Measurements from ENCODE around the gene APOBEC3A.
"Not testable (repeated sequence)": the region's sequence is repeated elsewhere in the genome, so short reads cannot be mapped to it uniquely, and the experiment has no call there.

The APOBEC3A gene

DNA sequence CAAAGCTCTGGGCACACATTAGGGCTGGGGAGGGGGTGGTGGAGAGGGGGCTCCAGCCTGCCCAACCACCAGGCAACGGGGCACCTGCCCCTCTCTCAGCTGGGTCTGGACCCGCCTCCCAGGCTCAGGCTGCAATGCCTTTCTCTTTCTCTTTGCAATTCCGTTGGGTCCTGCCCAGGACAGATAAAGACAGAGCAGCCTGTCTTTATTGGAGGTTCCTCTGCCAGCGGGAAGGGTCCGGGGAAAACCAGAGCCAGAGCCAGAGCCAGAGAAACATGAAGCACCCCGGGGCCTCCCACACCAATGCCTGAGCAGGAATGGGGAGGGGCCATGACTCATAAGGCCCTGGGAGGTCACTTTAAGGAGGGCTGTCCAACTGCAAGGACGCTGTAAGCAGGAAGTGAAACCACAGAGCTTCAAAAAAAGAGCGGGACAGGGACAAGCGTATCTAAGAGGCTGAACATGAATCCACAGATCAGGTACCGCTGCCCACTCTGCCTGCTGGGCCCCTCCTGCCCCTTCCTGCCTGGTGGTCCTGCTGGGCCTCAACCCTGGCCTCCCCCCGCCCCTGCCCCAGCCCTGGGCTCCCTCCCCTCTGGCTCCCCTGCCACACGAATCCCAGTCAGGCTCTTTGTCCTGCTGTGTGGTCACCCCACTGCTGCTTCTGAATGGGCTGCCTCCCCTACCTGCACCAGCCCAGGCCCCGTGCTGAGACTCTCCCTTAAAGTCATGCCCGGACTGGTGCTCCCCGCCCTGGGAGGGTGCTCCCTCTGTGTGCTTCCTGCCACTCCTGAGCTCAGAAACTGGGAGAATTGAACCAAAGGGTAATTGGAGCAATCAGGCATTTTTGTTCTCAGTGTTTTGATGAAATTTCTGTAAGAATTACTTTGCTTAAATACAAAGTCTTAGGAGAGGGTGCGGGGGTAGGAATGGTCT lies 24.9 kb downstream of the APOBEC3A start, which contains the start of gene APOBEC3B:
Gene APOBEC3B, plus strand, starts transcription at position 356 of the 936 bp plus-strand sequence. Its CDS starts 107 bp downstream, at position 463.
- DNase-seq = peak; percentile 93

DNA sequence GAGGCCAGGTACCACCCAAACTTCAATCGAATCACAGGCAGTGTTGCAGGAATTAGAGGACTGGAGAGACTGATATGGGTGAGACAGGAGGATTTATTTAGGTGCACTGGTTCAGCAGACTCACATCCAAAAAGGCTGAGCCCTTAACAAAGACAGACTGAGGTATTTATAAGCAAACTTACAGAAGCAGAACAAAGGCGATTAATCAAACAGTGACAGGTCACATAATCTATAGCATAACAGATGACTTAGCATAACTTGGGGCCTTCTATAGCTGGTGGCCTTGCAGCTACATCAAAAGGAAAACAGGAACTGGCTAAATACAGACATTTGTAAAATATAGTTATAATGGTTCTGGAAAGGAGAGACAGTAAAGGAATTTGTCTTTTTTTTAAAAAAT lies 26.8 kb downstream of the APOBEC3A start:
- no peak for DNase-seq

DNA sequence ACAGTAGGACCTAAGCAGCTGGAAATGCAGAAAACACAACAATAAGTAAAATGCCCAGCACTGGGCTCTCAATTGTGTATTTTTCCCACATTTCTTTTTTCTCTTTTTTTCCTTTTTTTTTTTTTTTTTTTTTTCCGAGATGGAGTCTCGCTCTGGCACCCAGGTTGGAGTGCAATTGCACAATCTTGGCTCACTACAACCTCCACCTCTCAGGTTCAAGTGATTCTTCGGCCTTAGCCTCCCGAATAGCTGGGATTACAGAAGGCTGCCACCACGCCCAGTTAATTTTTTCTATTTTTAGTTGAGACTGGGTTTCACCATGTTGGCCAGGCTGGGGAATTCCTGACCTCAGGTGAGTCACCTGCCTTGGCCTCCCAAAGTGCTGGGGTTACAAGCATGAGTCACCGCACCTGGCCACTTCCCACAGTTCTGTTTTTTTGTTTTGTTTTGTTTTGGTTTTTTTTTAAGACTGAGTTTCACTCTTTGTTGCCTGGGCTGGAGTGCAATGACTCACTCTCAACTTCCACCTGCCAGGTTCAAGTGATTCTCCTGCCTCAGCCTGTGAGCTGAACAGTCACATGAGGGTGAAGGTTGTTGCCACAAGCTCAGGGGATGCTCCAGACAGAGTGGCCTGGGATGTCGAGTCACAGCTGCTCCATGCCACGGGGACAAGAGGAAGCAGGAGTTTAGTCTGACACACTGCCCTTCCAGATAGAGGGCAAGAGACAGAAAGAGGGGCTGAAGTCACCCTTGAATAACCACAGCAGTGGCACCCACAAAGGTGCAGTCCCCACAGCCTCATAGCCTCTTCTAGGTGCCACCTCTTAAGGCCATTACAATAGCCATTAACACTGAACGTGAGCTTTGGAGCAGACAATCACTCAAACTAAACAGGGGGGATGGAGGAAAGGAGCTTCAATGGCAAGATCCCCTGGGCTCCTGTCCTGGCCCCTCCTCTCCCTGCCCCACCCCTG lies 27.7 kb downstream of the APOBEC3A start:
- DNase-seq = peak; percentile 17

DNA sequence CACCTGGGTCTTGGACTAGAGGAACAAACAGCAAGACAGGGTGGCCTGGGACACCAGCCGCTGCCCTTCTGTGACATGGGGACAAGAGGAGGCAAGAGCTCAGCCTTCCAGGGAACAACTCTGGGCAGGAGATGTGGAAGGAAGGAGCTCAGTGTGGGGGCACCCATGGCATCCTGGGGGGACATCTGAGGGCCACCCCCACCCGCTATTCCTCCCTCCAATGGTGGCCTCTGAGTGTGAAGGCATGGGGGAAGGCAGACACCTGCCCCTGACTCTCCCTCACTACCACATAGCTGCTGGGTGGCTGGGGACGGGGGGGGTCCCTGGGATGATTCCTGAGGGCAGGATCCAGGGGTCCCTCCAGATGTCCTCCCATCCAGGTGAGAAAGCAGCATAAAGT lies 29.2 kb downstream of the APOBEC3A start:
- DNase-seq = no peak

DNA sequence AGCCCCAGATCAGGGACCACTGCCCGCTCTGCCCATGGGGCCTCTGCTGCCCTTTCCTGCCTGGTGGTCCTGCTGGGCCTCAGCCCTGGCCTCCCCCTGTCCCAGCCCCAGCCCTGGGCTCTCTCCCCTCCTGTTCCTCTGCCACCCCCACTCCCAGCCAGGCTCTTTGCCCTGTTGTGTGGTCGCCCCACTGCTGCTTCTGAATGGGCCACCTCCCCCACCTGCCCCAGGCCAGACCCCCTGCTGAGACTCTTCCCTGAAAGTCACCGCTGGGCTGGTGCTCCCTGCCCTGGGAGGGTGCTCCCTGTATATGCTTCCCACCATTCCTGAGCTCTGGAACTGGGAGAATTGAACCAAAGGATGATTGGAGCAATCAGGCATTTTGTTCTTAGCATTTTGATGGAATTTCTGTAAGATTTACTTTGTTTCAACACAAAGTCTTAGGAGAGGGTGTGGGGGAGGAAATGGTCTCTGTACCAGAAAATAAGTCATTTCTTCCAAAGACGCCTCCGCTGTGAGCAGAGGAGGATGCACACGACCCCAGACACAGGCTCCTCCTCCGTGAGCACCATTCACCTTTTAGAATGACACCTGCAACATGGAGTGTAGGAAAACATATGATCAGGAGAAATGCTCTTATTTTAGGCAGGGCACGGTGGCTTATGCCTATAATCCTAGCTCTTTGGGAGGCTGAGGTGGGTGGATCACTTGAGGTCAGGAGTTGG lies 29.9 kb downstream of the APOBEC3A start:
- no peak for DNase-seq

DNA sequence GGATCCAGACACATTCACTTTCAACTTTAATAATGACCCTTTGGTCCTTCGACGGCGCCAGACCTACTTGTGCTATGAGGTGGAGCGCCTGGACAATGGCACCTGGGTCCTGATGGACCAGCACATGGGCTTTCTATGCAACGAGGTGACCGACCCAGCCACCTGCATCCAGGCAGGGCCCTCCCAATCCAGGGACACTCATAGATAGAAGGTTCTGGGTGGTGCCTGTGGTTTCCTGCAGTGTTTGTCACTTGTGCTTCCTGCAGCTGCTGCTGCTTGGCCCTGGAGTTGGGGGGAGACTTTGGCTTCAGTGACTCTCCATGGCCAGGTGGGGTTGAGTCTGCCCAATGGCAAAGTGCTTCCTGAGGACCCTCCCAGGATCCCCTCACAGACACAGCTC lies 32.1 kb downstream of the APOBEC3A start:
- DNase-seq = no peak

DNA sequence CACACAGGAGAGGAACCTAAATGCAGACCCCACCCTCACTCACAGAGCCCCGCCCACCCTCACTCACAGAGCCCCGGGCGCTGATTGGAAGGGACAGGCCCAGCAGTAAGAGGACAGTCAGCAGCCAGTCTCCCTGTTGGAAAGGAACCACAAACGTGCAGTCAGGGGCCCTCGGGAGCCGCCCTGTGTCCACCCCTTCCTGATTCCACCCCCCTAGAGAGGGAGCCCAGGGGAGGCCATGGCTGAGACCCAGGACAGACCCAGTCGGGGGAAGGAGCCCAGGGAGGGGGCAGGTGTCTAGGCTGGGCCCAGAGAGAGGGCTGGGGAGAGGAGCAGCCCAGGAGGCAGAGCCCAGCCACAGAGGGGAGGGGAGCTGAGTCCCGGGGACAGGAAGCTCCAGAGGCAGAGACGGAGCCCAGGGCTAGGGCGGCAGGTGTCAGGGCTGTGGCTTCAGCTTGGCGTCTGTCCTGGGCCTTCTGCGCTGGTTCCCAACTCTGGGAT lies 35.5 kb downstream of the APOBEC3A start:
- not testable (repeated sequence) for DNase-seq

DNA sequence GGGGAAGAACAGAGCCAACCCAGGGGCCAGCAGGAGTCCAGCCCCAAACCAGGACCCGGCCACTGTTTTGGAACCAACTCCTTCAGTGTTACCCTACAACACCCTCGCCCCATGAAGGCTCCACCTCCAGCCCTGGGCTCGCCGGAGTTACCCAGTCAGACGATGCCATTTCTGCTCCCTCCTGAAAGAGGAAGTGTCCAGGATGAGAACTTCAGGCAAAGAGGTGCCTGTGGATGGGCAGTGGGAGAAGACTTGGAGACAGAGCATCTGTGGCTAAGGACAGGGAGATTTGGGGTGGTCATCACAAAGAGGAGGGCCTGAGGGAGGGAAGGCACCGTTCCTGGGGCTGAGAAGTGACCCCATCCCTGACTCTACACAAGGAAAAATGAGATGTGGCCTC lies 38.7 kb downstream of the APOBEC3A start:
- no peak for DNase-seq

DNA sequence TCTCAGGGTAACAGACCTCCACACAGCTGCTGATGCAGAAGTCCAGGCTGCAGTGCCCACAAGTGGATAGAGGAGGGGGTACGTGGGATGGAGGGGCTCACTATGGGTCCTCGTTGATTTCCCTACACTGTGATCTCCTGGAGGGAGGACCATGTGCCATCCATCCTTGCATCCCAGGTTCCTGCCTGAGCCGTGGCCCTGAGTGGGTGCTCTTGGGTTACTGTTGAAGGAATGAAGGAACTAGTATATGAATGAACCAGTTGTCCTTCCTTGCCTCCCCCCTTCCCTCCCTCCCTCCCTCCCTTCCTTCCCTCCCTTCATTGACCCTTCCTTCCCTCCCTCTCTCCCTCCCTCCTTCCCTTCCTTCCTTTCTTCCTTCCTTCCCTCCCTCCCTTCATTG lies 40.1 kb downstream of the APOBEC3A start:
- DNase-seq = no peak

DNA sequence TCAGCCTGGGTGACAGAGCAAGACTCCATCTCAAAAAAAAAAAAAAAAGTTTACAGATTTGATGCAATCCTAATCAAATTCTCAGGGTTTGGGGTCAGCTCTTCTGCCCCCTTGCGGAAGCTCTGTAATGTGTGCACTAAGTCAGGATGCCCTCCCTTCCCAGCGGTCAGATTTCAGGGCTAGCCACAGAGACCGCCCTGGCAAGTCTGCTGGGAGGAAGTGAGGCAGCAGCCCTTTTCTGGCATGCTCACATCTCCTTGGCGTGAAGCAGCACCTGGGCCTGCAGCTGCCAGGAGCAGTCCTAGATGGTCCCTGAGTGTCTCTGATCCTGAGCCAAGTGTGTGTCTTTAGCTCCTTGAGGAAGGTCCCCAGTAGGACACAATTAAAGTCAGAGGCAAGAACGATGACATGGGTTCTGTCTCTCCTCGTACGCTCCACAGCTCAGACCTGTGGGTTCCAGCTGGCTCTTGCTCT lies 45.8 kb downstream of the APOBEC3A start:
- peak; percentile 82 for DNase-seq

DNA sequence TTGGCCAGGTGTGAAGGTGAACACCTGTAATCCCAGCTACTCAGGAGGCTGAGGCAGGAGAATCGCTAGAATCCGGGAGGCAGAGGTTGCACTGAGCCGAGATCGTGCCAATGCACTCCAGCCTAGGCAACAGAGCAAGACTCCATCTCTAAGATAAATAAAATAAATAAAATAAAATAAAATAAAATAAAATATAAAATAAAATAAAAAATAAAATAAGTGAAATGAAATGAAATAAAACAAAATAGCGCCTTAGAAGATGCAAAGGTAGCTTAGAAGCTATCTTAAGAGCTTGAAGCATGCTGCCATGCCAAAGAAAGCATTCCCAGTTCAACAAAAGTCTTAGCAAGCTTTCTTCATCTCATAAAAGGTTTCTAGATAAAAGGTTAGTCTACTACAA lies 49.8 kb downstream of the APOBEC3A start:
- no peak for DNase-seq

DNA sequence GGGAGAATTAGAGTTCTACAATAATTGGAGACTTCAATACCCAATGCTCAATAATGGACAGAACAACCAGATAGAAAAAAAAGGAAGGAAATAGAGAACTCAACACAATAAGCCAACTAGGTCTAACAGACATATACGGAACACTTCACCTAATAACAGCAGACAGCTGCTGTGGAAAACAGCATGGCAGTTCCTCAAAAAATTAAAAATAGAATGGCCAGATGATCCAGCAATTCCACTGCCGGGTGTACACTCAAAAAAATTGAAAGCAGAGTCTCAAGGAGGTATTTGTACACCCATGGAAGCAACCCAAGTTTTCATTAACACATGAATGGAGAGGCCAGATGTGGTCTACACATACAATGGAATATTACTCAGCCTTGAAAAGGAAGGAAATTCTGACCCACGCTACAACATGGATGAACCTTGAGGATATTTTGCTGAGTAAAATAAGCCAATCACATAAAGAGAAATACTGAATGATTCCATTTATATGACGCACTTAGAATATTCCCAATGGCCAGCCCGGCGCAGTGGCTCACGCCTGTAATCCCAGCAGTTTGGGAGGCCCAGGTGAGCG lies 51.0 kb downstream of the APOBEC3A start:
- DNase-seq = not testable (repeated sequence)

DNA sequence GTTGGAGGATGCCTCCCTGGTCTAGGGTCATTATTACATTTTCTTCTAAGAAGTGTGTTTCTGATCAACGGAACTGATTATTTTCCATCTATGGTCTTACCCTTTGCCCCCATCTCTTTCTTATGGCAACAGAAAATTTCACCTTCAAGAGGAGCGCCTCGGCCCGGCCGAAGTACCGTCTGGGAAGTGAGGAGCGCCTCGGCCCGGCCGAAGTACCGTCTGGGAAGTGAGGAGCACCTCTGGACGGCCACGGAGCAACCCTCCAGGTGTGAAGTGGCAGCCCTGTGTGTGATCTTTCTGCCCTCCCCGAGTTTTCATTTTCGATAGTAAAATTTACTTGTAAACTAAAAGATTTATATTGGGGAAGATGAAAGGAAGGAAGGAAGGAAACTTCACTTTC lies 53.5 kb downstream of the APOBEC3A start:
- no peak for DNase-seq

Measured in fibroblast of skin of right quadriceps (primary cell).